ENCODE measurements around the gene ALKBH3. TPM values are rescaled to one million over a fixed set of nuclear protein-coding genes. Genes with fewer than 3 reads are reported as not detected.
A peak's percentile ranks its signal among the peaks of the same experiment; 100 is the strongest.

The ALKBH3 gene
- polyA plus RNA-seq, 4 donors = 30.5 to 39.2 (median 32.3) TPM

GRCh38 chr11:43921561-43922294, 41.1 kb downstream of the ALKBH3 start:
- no peak for DNase-seq (ENCODE audit: low read depth in 4 of 4, low spot score in 3 of 4)

- no peak for DNase-seq (ENCODE audit: low read depth in 4 of 4, low spot score in 3 of 4)
Observed at GRCh38 chr11:43922295-43922648, 41.6 kb downstream of the ALKBH3 start.

- peak in 1 of 4 donors; percentile 53 for DNase-seq (ENCODE audit: low read depth in 4 of 4, low spot score in 3 of 4)
Observed at GRCh38 chr11:43922744-43923405, 42.2 kb downstream of the ALKBH3 start.

- DNase-seq (ENCODE audit: low read depth in 4 of 4, low spot score in 3 of 4) = peak in 1 of 4 donors; percentile 50
Observed at GRCh38 chr11:43923406-43924111, 42.9 kb downstream of the ALKBH3 start.

- no peak for DNase-seq (ENCODE audit: low read depth in 4 of 4, low spot score in 3 of 4)
Observed at GRCh38 chr11:43924112-43924855, 43.7 kb downstream of the ALKBH3 start.

GRCh38 chr11:43925063-43925931, 44.7 kb downstream of the ALKBH3 start:
- no peak for DNase-seq (ENCODE audit: low read depth in 4 of 4, low spot score in 3 of 4)

GRCh38 chr11:43925932-43926505, 45.4 kb downstream of the ALKBH3 start:
- DNase-seq (ENCODE audit: low read depth in 4 of 4, low spot score in 3 of 4) = no peak

GRCh38 chr11:43927070-43927469, 46.4 kb downstream of the ALKBH3 start:
- no peak for DNase-seq (ENCODE audit: low read depth in 4 of 4, low spot score in 3 of 4)

- no peak for DNase-seq (ENCODE audit: low read depth in 4 of 4, low spot score in 3 of 4)
Observed at GRCh38 chr11:43927925-43928707, 47.5 kb downstream of the ALKBH3 start.

GRCh38 chr11:43928721-43929120, 48.1 kb downstream of the ALKBH3 start:
- no peak for DNase-seq (ENCODE audit: low read depth in 4 of 4, low spot score in 3 of 4)

- no peak for DNase-seq (ENCODE audit: low read depth in 4 of 4, low spot score in 3 of 4)
Observed at GRCh38 chr11:43930868-43931716, 50.5 kb downstream of the ALKBH3 start.

GRCh38 chr11:43931717-43932039, 51.0 kb downstream of the ALKBH3 start:
- no peak for DNase-seq (ENCODE audit: low read depth in 4 of 4, low spot score in 3 of 4)

- DNase-seq (ENCODE audit: low read depth in 4 of 4, low spot score in 3 of 4) = no peak
Observed at GRCh38 chr11:43933226-43933607, 52.6 kb downstream of the ALKBH3 start.

- no peak for DNase-seq (ENCODE audit: low read depth in 4 of 4, low spot score in 3 of 4)
Observed at GRCh38 chr11:43933608-43934551, 53.2 kb downstream of the ALKBH3 start.

- no peak for DNase-seq (ENCODE audit: low read depth in 4 of 4, low spot score in 3 of 4)
Observed at GRCh38 chr11:43934601-43935423, 54.2 kb downstream of the ALKBH3 start.

- no peak for DNase-seq (ENCODE audit: low read depth in 4 of 4, low spot score in 3 of 4)
Observed at GRCh38 chr11:43935424-43935979, 54.9 kb downstream of the ALKBH3 start.
